ENCODE results near the gene ALLC.

ALLC gene

DNA sequence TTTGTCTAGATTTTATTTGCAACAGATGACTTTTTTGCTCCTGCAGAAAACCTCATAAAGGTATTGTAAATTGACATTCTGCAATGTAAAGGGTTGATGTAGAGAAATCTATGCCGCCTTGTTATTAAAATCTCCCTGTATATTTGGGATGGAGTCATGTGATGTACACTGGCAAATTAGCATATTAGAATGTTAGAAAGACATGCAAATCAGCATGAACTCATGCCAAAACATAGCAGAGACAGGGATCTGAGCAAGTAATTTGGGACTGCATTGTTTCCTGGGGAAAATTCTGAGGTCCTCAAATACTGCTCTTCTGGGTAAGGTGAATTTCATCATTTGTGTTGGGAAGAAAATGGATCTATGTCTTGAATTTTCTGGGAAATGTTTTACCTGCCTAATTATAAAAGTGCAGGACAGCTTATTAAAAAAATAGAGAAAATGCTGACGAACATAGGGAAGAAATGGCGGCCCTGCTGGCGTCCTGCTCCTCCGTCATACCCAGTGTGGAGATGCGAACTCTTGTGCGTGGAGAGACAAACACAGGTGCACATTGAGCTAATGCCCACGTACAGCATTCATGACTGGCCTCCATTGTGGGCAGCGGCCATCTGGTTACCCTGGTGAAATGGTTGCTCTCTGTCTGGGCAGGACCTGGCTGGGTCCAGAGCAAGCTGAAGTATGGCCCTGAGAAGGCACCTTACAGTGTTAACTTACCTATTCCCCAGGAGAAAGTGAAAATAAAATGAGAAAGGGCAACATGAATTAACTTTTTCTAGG, 16.3 kb downstream of the ALLC start:
- no peak for DNase-seq (ENCODE audit: extremely low read depth in 1 of 2, low read depth in 1 of 2)

- no peak for DNase-seq (ENCODE audit: extremely low read depth in 1 of 2, low read depth in 1 of 2)
These were observed 17.7 kb downstream of the ALLC start for GRCh38 chr2:3675687-3676086.

DNA sequence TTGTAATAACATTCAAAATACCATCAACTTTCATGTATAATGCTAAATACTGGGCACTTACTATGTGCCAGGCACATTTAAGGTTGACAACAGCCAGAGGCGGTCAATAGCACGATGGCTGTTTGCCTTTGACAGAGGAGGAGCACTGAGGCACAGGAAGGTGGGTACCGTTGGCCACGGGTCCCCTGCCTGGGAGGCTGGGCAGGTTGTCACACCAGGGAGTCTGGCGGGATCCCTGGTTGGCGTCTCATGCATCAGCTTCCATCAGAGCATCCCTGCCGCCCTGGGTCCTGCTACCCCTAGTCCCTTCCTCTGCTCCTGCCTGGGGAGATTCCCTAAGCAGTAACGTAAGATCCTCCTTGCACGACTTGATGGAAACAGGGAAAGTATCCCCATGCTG, 19.4 kb downstream of the ALLC start:
- DNase-seq (ENCODE audit: extremely low read depth in 1 of 2, low read depth in 1 of 2), result no peak

GRCh38 chr2:3678212-3678611, 20.2 kb downstream of the ALLC start:
- DNase-seq (ENCODE audit: extremely low read depth in 1 of 2, low read depth in 1 of 2), result no peak

DNA sequence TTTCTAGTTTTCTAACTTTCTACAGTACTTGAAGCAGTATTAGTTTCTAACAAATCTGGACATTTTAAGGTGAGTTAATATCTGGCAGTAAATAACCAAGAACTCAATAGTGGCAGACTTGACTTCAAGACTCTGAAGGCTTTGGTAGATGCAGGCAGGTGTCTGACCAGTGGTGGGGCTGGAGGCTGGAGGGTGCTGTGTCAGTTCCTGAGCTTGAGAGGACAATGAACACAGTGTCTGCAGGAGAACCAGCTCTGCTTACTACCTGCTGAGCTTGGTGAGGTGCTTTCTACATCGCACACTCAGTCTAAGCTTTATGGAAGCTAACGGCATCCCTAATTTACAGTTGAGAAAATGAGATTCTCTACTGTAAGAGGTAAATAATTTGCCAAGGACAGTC, 21.2 kb downstream of the ALLC start:
- DNase-seq (ENCODE audit: extremely low read depth in 1 of 2, low read depth in 1 of 2), result no peak

GRCh38 chr2:3679616-3680393, 21.8 kb downstream of the ALLC start:
- no peak for DNase-seq (ENCODE audit: extremely low read depth in 1 of 2, low read depth in 1 of 2)

GRCh38 chr2:3680548-3681345, 22.7 kb downstream of the ALLC start:
- no peak for DNase-seq (ENCODE audit: extremely low read depth in 1 of 2, low read depth in 1 of 2)

GRCh38 chr2:3681625-3682024, 23.6 kb downstream of the ALLC start:
- no peak for DNase-seq (ENCODE audit: extremely low read depth in 1 of 2, low read depth in 1 of 2)

DNA sequence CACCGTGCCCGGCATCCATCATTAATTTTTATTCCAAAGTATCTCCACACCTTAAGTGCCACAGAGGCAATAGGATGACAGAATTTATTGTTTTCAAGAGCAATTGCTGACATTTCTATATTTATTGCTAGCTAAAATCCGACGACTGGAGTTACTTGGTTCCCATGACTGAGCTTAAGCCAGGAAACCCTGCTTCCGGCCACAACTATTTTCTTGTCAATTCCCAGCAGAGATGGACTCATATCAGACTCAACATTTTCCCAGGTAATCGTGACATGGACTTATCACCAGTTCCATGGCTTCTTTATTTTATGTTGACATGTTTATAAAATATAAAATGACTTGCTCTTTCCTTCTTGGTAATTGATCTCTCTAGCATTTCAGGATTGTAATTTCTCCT, 24.8 kb downstream of the ALLC start:
- DNase-seq (ENCODE audit: extremely low read depth in 1 of 2, low read depth in 1 of 2), result no peak

DNA sequence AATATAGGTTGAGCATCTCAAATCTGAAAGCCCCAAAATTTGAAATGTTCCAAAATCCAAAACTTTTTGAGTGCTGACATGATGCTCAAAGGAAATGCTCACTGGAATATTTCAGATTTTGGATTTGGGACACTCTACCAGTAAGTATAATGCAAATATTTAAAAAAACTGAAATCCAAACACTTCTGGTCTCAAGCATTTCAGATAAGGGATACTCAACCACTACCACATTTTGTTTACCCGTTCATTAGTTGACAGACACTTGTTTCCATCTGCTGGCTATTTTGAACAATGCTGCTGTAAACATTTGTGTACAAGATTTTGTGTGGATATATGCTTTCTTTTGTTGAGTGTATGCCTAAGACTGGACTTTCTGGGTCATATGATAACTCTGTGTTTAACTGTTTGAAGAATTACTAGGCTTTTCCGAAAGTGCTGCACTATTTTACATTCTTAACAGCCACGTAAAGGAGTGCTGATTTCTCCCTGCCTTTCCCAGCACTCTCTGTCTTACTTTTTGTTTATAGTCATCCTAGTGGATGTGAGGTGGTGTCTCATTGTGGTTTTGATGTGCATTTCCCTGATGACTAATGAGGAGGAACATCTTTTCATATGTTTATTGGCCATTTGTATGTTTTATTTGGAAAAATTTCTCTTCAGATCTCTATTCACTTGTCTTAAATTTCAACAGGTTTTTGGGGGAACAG, 25.9 kb downstream of the ALLC start:
- no peak for DNase-seq (ENCODE audit: extremely low read depth in 1 of 2, low read depth in 1 of 2)

DNA sequence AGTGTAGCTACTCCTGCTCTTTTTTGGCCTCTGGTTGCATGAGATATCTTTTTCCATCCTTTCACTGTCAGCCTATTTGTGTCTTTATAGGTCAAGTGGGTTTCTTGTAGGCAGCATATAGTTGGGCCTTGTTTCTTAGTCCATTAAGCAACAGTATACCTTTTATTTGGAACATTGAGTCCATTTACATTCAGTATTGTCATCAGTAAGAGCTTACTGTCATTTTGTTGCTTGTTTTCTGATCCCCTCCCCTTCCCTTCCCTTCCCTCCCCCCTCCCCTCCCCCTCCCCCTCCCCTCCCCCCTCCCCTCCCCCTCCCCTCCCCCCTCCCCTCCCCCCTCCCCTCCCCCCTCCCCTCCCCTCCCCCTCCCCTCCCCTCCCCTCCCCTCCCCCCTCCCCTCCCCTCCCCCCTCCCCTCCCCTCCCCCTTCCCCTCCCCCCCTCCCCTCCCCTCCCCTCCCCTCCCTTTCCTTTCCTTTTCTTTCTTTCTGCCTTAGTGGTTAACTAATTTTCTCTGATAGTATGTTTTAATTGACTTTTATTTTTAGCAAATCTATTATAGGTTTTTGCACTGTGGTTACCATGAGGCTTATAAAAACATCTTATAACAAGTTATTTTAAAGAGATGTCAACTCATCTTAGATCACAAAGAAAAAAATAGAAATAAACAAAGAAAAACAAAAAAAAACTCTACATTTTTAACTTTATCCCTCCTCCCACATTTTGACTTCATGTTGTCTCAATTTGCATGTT, 32.2 kb downstream of the ALLC start:
- no peak for DNase-seq (ENCODE audit: extremely low read depth in 1 of 2, low read depth in 1 of 2)

GRCh38 chr2:3692375-3692774, 34.4 kb downstream of the ALLC start:
- no peak for DNase-seq (ENCODE audit: extremely low read depth in 1 of 2, low read depth in 1 of 2)

DNA sequence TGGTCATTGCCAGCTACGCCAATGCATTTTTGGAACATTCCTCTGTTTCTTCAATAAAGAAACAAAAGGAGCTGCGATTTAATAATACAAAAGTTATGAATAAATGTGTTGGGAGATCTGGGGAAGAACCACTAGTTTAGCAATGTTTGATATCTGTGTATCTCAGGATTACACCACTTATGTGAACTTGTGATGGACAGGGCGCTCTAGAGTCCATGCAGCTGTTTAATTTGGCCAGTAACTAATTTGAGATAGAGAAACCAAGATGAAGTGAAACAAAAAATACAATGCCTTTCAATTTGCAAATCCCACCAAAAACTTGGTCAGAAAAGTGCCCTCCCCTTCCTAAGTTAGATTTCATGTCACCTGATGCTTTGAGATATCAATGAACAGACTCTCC, 38.5 kb downstream of the ALLC start:
- no peak for DNase-seq (ENCODE audit: extremely low read depth in 1 of 2, low read depth in 1 of 2)

DNA sequence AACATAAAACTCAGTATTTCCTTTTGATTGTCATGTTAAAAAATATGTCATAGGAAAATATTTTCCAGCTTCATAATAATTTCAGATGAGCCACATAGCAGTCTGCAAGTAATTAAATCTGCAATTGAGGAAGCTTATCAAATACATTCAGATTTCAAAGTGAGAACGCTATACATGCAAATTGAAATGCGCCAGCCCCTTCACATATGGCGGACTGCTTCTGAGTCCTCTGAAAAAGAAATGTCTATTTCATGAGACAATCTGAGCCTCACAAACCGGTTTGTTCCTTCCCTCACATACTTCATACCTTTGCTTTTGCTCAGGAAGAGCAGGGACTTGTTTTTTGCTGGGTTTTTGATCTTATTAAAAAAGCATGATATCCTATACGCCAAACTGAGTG, 43.1 kb downstream of the ALLC start:
- no peak for DNase-seq (ENCODE audit: extremely low read depth in 1 of 2, low read depth in 1 of 2)

- no peak for DNase-seq (ENCODE audit: extremely low read depth in 1 of 2, low read depth in 1 of 2)
These were observed 45.3 kb downstream of the ALLC start, which contains the start of gene DCDC2C for GRCh38 chr2:3703236-3703756. DCDC2C (plus strand) TSS chr2:3703575; CDS start chr2:3703752, 177 bp downstream.

- DNase-seq (ENCODE audit: extremely low read depth in 1 of 2, low read depth in 1 of 2), result no peak
These were observed 45.9 kb downstream of the ALLC start for GRCh38 chr2:3703757-3704355.

DNA sequence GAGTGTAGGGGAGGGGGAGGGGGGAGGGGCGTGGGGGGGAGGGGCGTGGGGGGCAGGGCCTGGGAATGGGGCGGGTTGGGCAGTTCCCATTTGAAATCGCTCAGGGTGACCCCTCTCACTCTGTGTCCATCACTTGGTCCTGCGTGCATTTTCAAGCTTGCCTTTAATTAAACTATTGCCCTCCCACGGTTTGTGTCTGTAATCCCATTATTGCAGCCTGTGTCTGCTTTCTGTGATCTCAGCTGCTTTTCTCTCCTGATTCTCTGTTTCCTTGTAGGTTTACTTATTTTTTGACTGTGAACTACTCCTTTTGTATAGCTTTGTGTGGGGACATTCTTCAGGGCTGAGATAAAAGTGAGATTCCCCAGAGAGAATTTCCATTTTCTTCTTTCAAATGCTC, 46.7 kb downstream of the ALLC start:
- no peak for DNase-seq (ENCODE audit: extremely low read depth in 1 of 2, low read depth in 1 of 2)

DNA sequence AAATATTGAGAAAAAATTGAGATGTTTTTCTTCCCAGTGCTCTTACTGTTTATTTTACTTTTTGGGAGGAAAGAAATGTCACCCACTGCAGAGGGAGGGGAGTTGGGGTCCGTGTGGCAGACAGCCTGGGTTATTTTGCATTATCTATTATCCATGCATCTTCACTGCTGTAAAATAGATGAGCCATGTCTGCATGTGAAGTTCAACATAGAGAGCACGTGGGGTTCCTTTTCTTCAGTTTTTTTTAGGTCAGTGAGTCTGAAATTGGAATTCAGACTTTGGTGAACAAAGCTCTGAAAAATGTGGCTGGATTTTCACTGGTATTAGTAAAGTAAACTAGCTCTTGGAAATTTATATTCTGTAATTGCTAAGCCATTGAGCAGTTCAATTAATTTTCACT, 47.8 kb downstream of the ALLC start:
- no peak for DNase-seq (ENCODE audit: extremely low read depth in 1 of 2, low read depth in 1 of 2)

GRCh38 chr2:3706892-3707291, 48.9 kb downstream of the ALLC start:
- DNase-seq (ENCODE audit: extremely low read depth in 1 of 2, low read depth in 1 of 2), result no peak

GRCh38 chr2:3708576-3708975, 50.6 kb downstream of the ALLC start:
- no peak for DNase-seq (ENCODE audit: extremely low read depth in 1 of 2, low read depth in 1 of 2)

Measured in stimulated activated CD8-positive, alpha-beta memory T cell treated with anti-CD3 and anti-CD28 coated beads, Interleukin-7, amount 100 ng/mL, for 48 hours (primary cell).